Right lobe of liver (tissue), 4 donors: ENCODE data around the gene NAV2.

Experiments
- POLR2A ChIP-seq: fragments of 450-650 bp; IDR thresholded peaks from one replicate; pipeline ENCODE4 v1.6.1; 2017; ENCODE audit warnings: antibody characterized with exemption, mild to moderate bottlenecking
- TF ChIP-seq, protein P1 (sequence below), 4 donors: fragments of 200-600 bp in 3 of 4; fragments of 450-650 bp in 1 of 4; IDR thresholded peaks; one replicate each; pipeline versions ENCODE4 v1.5.1 to v1.8.0; 2016 to 2022; ENCODE audit warnings: antibody characterized with exemption in 4 of 4, mild to moderate bottlenecking in 2 of 4
- donor health status: DM: no; HTN: no; CAD: no.
- donor health status: DM: no; HTN: no; CAD: no.
- donor health status: DM: no; HTN: yes; CAD: no.

GRCh38 chr11:20159466-20160381 is 447.1 kb downstream of the NAV2 start:
- no peak for TF ChIP-seq POLR2A
- TF ChIP-seq, protein P1, sequence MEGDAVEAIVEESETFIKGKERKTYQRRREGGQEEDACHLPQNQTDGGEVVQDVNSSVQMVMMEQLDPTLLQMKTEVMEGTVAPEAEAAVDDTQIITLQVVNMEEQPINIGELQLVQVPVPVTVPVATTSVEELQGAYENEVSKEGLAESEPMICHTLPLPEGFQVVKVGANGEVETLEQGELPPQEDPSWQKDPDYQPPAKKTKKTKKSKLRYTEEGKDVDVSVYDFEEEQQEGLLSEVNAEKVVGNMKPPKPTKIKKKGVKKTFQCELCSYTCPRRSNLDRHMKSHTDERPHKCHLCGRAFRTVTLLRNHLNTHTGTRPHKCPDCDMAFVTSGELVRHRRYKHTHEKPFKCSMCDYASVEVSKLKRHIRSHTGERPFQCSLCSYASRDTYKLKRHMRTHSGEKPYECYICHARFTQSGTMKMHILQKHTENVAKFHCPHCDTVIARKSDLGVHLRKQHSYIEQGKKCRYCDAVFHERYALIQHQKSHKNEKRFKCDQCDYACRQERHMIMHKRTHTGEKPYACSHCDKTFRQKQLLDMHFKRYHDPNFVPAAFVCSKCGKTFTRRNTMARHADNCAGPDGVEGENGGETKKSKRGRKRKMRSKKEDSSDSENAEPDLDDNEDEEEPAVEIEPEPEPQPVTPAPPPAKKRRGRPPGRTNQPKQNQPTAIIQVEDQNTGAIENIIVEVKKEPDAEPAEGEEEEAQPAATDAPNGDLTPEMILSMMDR (IDR thresholded peaks at IDR 0.05): no peak
